HG03565 (cell line): ENCODE data around the gene KRTAP21-3.
"Not testable (repeated sequence)": the region's sequence is repeated elsewhere in the genome, so short reads cannot be mapped to it uniquely, and the experiment has no call there.

ENCODE experiments used
- ATAC-seq: cut with Tn5 transposase; IDR thresholded peaks from one replicate; pipeline ENCODE4 v1.9.1; 2021; ENCODE audit warnings: mild to moderate bottlenecking, moderate library complexity; ENCODE audit not compliant: unreplicated experiment

The KRTAP21-3 gene

GRCh38 chr21:30718239-30718909 is at the start of gene KRTAP21-3:
TSS of gene KRTAP21-3 (minus strand) at chr21:30718777. CDS start at chr21:30718759, 18 bp downstream.
- ATAC-seq: peak; percentile 75

DNA sequence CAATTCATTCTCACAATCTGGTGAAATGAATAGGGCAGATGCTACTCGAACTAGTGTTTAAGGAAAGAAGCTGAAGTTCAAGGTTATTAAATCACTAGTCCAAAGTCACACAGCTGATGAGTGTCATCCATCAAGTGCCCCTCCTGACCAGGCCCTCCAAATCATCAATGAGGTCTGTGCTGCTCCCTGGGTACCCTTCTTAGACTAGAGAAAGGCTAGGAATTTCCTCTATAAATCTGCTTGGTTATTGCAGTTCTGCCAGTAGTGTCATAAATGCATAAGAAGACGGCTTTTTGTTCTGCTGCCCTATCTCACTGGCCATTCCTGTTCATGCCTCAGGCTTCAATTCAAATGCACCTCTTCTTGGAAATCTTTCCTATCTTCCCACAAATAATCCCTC is 42.2 kb upstream of the KRTAP21-3 start:
- ATAC-seq: no peak

- no peak for ATAC-seq
Measured at GRCh38 chr21:30758306-30758705, 39.7 kb upstream of the KRTAP21-3 start.

- not testable (repeated sequence) for ATAC-seq
Measured at GRCh38 chr21:30755328-30755727, 36.8 kb upstream of the KRTAP21-3 start, which contains the start of gene KRTAP21-1. TSS of gene KRTAP21-1 (minus strand) at chr21:30755428. CDS start at chr21:30755378, 50 bp downstream.

DNA sequence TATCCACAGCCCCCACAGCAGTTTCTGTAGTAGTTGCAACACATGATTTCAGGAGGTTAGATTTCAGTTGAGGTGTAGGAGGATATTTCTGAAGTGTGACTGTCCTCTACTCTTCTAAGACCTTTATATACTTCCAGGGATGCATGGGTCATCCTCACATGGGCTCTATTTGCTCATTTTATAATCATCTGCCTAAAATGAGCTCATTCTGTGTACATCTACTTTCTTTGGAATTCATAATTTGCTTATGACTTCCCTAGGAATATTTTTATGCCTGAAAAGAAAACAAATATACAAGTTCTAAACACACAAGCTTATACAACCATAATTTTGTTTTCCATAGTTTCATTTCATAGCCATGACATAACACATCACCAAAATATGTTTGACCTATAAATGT is 28.6 kb upstream of the KRTAP21-3 start, which contains the start of gene KRTAP21-2:
KRTAP21-2 (minus strand) TSS at position 101 of the 400 bp plus-strand sequence; CDS start at position 44, 57 bp downstream.
- no peak for ATAC-seq

GRCh38 chr21:30740462-30740861 is 21.9 kb upstream of the KRTAP21-3 start:
- ATAC-seq: no peak

- ATAC-seq: no peak
Measured at GRCh38 chr21:30733026-30733425, 14.4 kb upstream of the KRTAP21-3 start.

DNA sequence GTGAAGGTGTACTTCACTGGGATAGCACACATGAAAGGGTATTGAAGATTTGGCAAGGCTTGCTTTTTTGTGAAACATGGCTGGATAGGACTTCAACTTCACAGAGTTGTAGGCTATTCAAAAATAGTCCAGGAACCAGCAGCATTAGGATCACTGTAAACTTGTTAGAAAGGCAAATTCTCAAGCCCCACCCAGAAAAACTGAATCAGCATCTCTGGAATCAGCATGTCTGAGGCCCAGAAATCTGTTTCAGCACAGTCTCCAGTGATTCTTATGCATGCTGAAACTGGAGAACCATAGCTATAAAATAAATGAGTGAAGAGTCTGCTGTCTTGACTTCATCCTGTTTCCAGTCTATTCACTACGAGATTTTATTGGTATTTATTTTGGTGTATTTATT is 8.1 kb upstream of the KRTAP21-3 start:
- ATAC-seq: no peak

DNA sequence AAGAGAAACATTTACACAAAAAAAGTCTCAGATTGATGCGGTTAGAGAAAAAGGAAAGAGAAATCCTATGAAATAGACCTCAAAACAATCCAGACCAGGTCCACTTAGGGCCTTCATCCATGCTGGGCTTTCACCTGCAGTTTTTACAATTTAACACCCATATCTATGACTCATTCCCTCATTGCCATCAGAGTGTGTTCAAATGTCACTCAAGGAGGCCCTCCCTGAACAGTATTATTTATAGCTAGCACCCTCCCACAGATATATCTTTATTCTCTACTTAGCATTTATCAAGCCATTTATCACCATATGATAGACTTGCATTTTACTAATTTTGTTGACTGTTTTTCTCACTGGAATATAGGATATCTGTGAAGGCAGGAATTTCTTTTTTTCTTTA is 824 bp upstream of the KRTAP21-3 start:
- ATAC-seq: no peak

DNA sequence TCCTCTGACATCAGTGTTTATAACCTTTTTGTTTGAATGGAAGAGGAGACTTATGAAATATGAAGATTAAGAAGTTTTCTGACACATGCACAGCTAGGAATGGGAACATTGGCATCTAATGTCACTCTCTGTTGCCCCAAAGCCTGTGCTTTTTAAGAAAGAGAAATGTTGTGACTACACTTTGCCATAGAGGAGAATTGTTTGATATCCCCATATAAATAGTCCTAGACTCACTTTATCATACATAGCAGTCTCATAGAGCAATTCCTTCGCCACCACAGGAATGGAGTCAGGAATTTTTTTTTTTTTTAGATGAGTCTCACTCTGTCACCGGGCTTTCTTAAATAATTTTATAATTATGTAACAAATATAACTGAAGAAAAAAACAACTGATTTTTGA is 1.5 kb downstream of the KRTAP21-3 start:
- ATAC-seq: no peak

- ATAC-seq: no peak
Measured at GRCh38 chr21:30714946-30715345, 3.6 kb downstream of the KRTAP21-3 start.

- ATAC-seq: no peak
Measured at GRCh38 chr21:30714456-30714855, 4.1 kb downstream of the KRTAP21-3 start.

DNA sequence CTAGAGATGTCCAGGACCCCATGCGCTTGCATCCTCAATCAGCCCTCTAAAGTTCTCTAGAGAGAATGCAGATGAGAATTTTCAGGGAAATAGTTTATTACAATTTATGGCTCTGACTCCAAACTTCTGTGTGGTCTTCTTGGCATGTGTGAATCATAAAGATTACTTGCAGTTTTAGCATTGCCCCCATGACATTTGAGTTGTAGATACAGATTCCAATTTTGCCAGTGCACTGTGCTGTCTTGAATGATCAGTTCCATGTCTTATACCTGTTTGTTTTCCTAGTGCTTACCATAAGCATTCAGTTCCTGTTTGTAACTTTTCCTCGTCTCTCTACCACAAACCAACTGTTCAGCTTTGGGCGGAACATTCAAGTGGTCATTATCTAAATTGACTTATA is 4.8 kb downstream of the KRTAP21-3 start:
- ATAC-seq: no peak

DNA sequence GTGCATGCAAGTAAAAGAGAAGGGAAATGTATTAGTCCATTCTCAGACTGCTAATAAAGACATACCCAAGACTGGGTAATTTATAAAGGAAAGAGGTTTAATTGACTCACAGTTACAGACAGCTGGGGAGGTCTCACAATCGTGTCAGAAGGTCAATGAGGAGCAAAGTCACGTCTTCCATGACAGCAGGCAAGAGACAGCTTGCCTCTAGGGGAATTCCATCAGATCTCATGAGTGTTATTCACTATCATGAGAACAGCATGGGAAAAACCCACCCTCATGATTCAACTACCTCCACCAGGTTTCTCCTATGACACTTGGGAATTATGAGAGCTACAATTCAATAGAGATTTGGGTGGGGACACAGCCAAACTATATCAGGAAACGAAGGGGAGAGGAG is 8.1 kb downstream of the KRTAP21-3 start:
- ATAC-seq: no peak

DNA sequence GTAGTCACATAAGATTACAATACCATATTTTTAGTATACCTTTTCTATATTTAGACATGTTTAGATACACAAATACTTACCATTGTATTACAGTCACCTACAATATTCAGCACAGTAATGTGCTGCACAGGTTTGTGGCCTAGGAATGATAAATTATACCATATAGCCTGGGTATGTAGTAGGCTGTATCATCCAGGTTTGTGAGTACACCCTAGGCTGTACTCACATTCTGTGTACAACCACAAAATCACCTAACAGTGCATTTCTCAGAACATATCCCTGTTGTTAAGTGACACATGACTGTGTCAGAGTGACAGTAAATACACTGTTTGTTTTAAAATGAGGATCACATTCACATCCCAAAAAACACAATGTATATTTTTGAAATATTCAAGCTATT is 11.2 kb downstream of the KRTAP21-3 start:
- no peak for ATAC-seq

DNA sequence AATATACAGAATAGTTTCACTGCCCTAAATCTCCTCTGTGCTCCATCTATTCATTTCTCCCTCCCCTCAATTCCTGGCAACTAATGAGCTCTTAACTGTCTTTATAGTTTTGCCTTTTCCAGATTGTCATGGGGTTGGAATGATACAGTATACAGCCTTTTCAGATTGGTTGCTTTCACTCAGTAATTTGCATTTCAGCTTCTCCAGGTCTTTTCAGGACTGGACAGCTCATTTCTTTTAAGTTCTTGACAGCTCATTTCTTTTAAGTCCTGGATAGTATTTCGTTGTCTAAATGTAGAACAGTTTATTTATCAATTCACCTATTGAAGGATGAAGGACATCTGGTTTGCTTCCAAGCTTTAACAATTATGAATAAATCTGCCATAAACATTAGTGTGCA is 22.6 kb downstream of the KRTAP21-3 start:
- ATAC-seq: no peak

- ATAC-seq: no peak
Measured at GRCh38 chr21:30689822-30690221, 28.8 kb downstream of the KRTAP21-3 start.

GRCh38 chr21:30684506-30684905 is 34.1 kb downstream of the KRTAP21-3 start:
- no peak for ATAC-seq

- no peak for ATAC-seq
Measured at GRCh38 chr21:30680586-30680985, 38.0 kb downstream of the KRTAP21-3 start.

DNA sequence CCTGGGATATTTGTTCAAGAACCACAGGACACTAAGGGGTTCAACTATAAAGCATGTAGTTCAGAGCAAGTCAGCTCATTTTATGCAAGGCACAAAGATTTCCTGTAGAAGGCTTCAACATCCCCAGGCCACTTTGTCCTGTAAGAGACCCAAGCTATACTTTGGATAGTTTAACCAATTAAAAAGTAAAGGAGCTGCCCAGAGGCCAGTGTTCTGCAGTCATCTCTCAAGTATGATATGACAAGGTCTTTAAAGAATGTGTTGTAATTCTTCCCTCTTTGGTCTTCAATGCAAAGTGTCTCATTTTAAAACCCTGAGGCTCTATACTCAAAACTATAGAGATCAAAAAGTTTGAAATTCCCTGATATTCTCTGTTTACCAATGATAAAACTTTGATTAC is 41.8 kb downstream of the KRTAP21-3 start:
- ATAC-seq: no peak

- ATAC-seq: no peak
Measured at GRCh38 chr21:30674312-30674711, 44.3 kb downstream of the KRTAP21-3 start.

- ATAC-seq: no peak
Measured at GRCh38 chr21:30672985-30673650, 45.5 kb downstream of the KRTAP21-3 start.
